GM06990 (cell line): ENCODE results near the gene CD82.

Experiments used
- DNase-seq: peaks from one replicate; pipeline ENCODE4 v3.0.0-alpha.2; 2011; ENCODE audit not compliant: insufficient read length; ENCODE audit errors: extremely low read depth
- H3K27me3 ChIP-seq: replicated peaks from 2 replicates; pipeline ENCODE4 v1.6.0; 2011; ENCODE audit warnings: low read length; ENCODE audit not compliant: control insufficient read depth, insufficient read depth
- H3K36me3 ChIP-seq: 2 replicates; pipeline ENCODE4 v1.5.1; 2011; ENCODE audit warnings: low read length; ENCODE audit not compliant: control insufficient read depth, insufficient read depth
- H3K4me3 ChIP-seq: replicated peaks from 2 replicates; pipeline ENCODE4 v1.5.1; 2011; ENCODE audit warnings: low read depth, mild to moderate bottlenecking, control low read depth, low read length
- CTCF ChIP-seq: IDR thresholded peaks from 2 replicates; pipeline ENCODE4 v1.5.1; 2011; ENCODE audit warnings: low read length, control low read depth, mild to moderate bottlenecking, inconsistent platforms; ENCODE audit not compliant: insufficient read depth, poor library complexity, severe bottlenecking

Gene CD82

GRCh38 chr11:44598831-44599230 is 33.4 kb downstream of the CD82 start:
- no peak overlapping the region for H3K4me3 ChIP-seq
- H3K36me3 ChIP-seq, result peaks cover 25% of the 10 kb centered on the region
- H3K27me3 ChIP-seq, result no peaks in the 10 kb centered on the region
- no peak for DNase-seq
- TF ChIP-seq CTCF, result no peak

- Histone ChIP-seq H3K27me3 (no peaks in the 10 kb centered on the region), H3K36me3 (peaks cover 31% of the 10 kb centered on the region), H3K4me3 (no peak overlapping the region)
- no peak for DNase-seq
- TF ChIP-seq CTCF, result no peak
Observed at GRCh38 chr11:44600261-44600660, 34.8 kb downstream of the CD82 start.

GRCh38 chr11:44600839-44601383 is 35.4 kb downstream of the CD82 start:
- H3K27me3 ChIP-seq, result no peaks in the 10 kb centered on the region
- no peak for TF ChIP-seq CTCF
- no peak overlapping the region for H3K4me3 ChIP-seq
- DNase-seq, result peak; percentile 75
- H3K36me3 ChIP-seq, result peaks cover 36% of the 10 kb centered on the region

GRCh38 chr11:44601471-44602370 is 36.3 kb downstream of the CD82 start:
- DNase-seq, result peak; percentile 69
- Histone ChIP-seq H3K4me3 (no peak overlapping the region), H3K27me3 (no peaks in the 10 kb centered on the region), H3K36me3 (peaks cover 43% of the 10 kb centered on the region)
- TF ChIP-seq CTCF, result no peak

- no peak for DNase-seq
- no peak for TF ChIP-seq CTCF
- peaks cover 48% of the 10 kb centered on the region for H3K36me3 ChIP-seq
- H3K27me3 ChIP-seq, result no peaks in the 10 kb centered on the region
- no peak overlapping the region for H3K4me3 ChIP-seq
Observed at GRCh38 chr11:44602891-44603310, 37.4 kb downstream of the CD82 start.
